CD14-positive monocyte (primary cell): Measurements from ENCODE around the gene ALPK3. TPM values are rescaled to one million over a fixed set of nuclear protein-coding genes. Genes with fewer than 3 reads are reported as not detected.

Experiments
- DNase-seq, 3 donors: peaks; one replicate each; pipeline ENCODE4 v3.0.0-alpha.2; 2011 to 2022
- H2AFZ ChIP-seq: 2 replicates; pipeline ENCODE4 v1.6.0; 2012; ENCODE audit warnings: mild to moderate bottlenecking, low read depth, low read length, inconsistent platforms; ENCODE audit not compliant: insufficient read depth, poor library complexity, severe bottlenecking
- H3K27ac ChIP-seq, 2 donors: 1 replicate in 1 of 2; 2 replicates in 1 of 2; pipeline ENCODE4 v1.5.1; 2012 to 2013; ENCODE audit warnings: low read length in 2 of 2, control low read depth in 1 of 2, inconsistent platforms in 1 of 2, low read depth in 1 of 2, mild to moderate bottlenecking in 1 of 2
- H3K27me3 ChIP-seq, 2 donors: one replicate each; pipeline versions ENCODE4 v1.6.0 to v1.6.1; 2011 to 2013; ENCODE audit warnings: low read length in 2 of 2; ENCODE audit not compliant: control insufficient read depth in 2 of 2, insufficient read depth in 2 of 2
- H3K36me3 ChIP-seq, 2 donors: replicated peaks in 1 of 2; 1 replicate in 1 of 2; 2 replicates in 1 of 2; pipeline versions ENCODE4 v1.5.1 to v1.6.1; 2012 to 2013; ENCODE audit warnings: low read length in 2 of 2, control low read depth in 1 of 2, inconsistent platforms in 1 of 2, mild to moderate bottlenecking in 1 of 2; ENCODE audit not compliant: insufficient read depth in 2 of 2, control insufficient read depth in 1 of 2
- H3K4me1 ChIP-seq, 2 donors: 1 replicate in 1 of 2; 2 replicates in 1 of 2; pipeline versions ENCODE4 v1.5.1 to v1.6.1; 2012 to 2013; ENCODE audit warnings: low read length in 2 of 2, control low read depth in 1 of 2, inconsistent platforms in 1 of 2, mild to moderate bottlenecking in 1 of 2, moderate library complexity in 1 of 2; ENCODE audit not compliant: insufficient read depth in 2 of 2, control insufficient read depth in 1 of 2
- H3K4me2 ChIP-seq: replicated peaks from 2 replicates; pipeline ENCODE3; 2012; ENCODE audit warnings: low read length, moderate library complexity, mild to moderate bottlenecking; ENCODE audit not compliant: poor library complexity, severe bottlenecking; ENCODE audit errors: extremely low read depth
- H3K4me3 ChIP-seq, 3 experiments: fragments of 200-600 bp in 1 of 3; sonication (generic) in 1 of 3; replicated peaks in 1 of 3; 1 replicate in 2 of 3; 2 replicates in 1 of 3; pipeline ENCODE4 v1.5.1; 2011 to 2013; ENCODE audit warnings: low read length in 3 of 3, mild to moderate bottlenecking in 3 of 3, control low read depth in 2 of 3, low read depth in 2 of 3, inconsistent platforms in 1 of 3, moderate library complexity in 1 of 3
- H3K79me2 ChIP-seq: 2 replicates; pipeline ENCODE4 v1.6.0; 2012; ENCODE audit warnings: mild to moderate bottlenecking, control low read depth, inconsistent platforms, low read length, moderate library complexity; ENCODE audit not compliant: insufficient read depth
- H3K9ac ChIP-seq: 2 replicates; pipeline ENCODE4 v1.6.0; 2017; ENCODE audit warnings: low read length, mild to moderate bottlenecking; ENCODE audit not compliant: insufficient read depth, poor library complexity, severe bottlenecking
- H3K9me3 ChIP-seq, 2 donors: replicated peaks in 1 of 2; 1 replicate in 1 of 2; 2 replicates in 1 of 2; pipeline versions ENCODE4 v1.5.1 to v1.6.1; 2012 to 2013; ENCODE audit warnings: low read length in 2 of 2, control low read depth in 1 of 2; ENCODE audit not compliant: control insufficient read depth in 1 of 2, insufficient read depth in 1 of 2
- H4K20me1 ChIP-seq: 2 replicates; pipeline ENCODE4 v1.6.0; 2012; ENCODE audit warnings: mild to moderate bottlenecking, low read length, control low read depth, moderate library complexity; ENCODE audit not compliant: insufficient read depth
- H3K27ac Mint-ChIP-seq, 7 donors: one replicate each; pipeline ENCODE4 v1.8.0; 2020; ENCODE audit warnings: mild to moderate bottlenecking in 7 of 7, mixed read lengths in 7 of 7, moderate library complexity in 6 of 7, inconsistent platforms in 2 of 7
- H3K27me3 Mint-ChIP-seq, 3 donors: one replicate each; pipeline ENCODE4 v1.8.0; 2021 to 2022; ENCODE audit warnings: low read depth in 3 of 3, mild to moderate bottlenecking in 3 of 3, mixed read lengths in 3 of 3, moderate library complexity in 3 of 3, inconsistent platforms in 1 of 3
- H3K36me3 Mint-ChIP-seq, 2 donors: one replicate each; pipeline ENCODE4 v1.8.0; 2020; ENCODE audit warnings: mixed read lengths in 2 of 2, inconsistent platforms in 1 of 2, mild to moderate bottlenecking in 1 of 2
- H3K4me1 Mint-ChIP-seq: one replicate; pipeline ENCODE4 v1.8.0; 2020; ENCODE audit warnings: mild to moderate bottlenecking, mixed read lengths
- H3K4me3 Mint-ChIP-seq, 2 donors: one replicate each; pipeline ENCODE4 v1.8.0; 2020; ENCODE audit warnings: mild to moderate bottlenecking in 2 of 2, mixed read lengths in 2 of 2, moderate library complexity in 1 of 2
- H3K9me3 Mint-ChIP-seq, 7 donors: one replicate each; pipeline ENCODE4 v1.8.0; 2020 to 2022; ENCODE audit warnings: mixed read lengths in 7 of 7, mild to moderate bottlenecking in 6 of 7, moderate library complexity in 6 of 7, inconsistent platforms in 2 of 7
- CTCF ChIP-seq: fragments of 200-600 bp; IDR thresholded peaks from one replicate; pipeline ENCODE4 v1.8.0; 2022; ENCODE audit warnings: antibody characterized with exemption, mild to moderate bottlenecking
- WGBS: methylation state at CpG from one replicate; pipeline ENCODE4 v1.1.5; 2013; ENCODE audit warnings: missing lambda C conversion rate; ENCODE audit not compliant: insufficient coverage; 5-methylcytosine and 5-hydroxymethylcytosine counted together
- intact Hi-C, 2 donors: fragments of 100-400 bp; cut with micrococcal nuclease; formaldehyde crosslinking; loops; one replicate each; pipeline versions ENCODE4 v1.15.0 to v1.15.1; 2023
- polyA plus RNA-seq, 3 donors: library from polyadenylated mRNA; depleted of rRNA in 1 of 3; unstranded in 2 of 3; stranded (reverse) in 1 of 3; fragments of 300-500 nt in 2 of 3; fragments of >200 nt in 1 of 3; fragmentation: Illumina TruSeq in 2 of 3; gene quantifications; 1 replicate in 2 of 3; 2 replicates in 1 of 3; pipeline ENCODE4 v1.2.3, GENCODE V29; 2012 to 2021

ALPK3 gene
- polyA plus RNA-seq, 3 donors, result 0.02 to 0.12 TPM; not detected in 1

- Histone ChIP-seq H3K9me3 (no peaks in the 10 kb centered on the region), H3K79me2 (no peaks in the 10 kb centered on the region), H3K36me3 (no peaks in the 10 kb centered on the region), H3K4me2 (no peak overlapping the region), H3K27me3 (no peaks in the 10 kb centered on the region), H3K9ac (no peak overlapping the region), H3K4me3 (no peak overlapping the region), H3K27ac (no peak overlapping the region), H2AFZ (no peak overlapping the region), H4K20me1 (no peaks in the 10 kb centered on the region), H3K4me1 (peaks cover 8 to 9% of the 10 kb centered on the region in 2 donors)
- H3K36me3 Mint-ChIP-seq, result no peaks in the 10 kb centered on the region
- H3K27me3 Mint-ChIP-seq, result peaks cover 0 to 3% (median 2%) of the 10 kb centered on the region in 3 donors
- intact Hi-C loops, result no loop called here
- H3K4me3 Mint-ChIP-seq, result no peak overlapping the region
- H3K9me3 Mint-ChIP-seq, result peaks cover 0 to 1% (median 0%) of the 10 kb centered on the region in 7 donors
- no peak for DNase-seq
- WGBS, result 79% methylated on average over 10 of the region's 12 CpGs
- H3K4me1 Mint-ChIP-seq, result peaks cover 13% of the 10 kb centered on the region
- TF ChIP-seq CTCF, result no peak
- no peak overlapping the region for H3K27ac Mint-ChIP-seq
These were observed 51.1 kb downstream of the ALPK3 start for GRCh38 chr15:84868037-84868880.

DNA sequence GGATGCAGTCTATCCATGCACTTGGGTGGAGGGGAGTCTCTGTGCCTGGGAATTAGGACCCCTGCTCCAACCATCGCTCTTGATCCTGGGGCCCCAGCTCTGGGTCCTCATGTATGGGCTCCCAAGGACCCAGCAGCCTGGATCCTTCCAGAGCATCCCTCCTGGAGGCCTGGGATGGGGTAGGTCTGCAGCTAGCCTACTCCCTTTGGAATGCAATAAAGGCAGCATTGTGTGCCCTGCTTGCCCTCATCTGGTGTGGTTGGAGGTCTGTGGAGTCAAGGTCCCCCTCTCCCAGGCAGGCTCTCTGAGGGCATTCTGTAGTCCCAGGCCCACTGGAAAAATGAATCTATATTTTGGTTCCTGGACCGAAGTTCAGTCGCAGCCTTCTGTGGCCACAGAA lies 52.4 kb downstream of the ALPK3 start:
- Histone ChIP-seq H3K4me3 (no peak overlapping the region), H2AFZ (no peak overlapping the region), H3K4me1 (peaks cover 8 to 9% of the 10 kb centered on the region in 2 donors), H3K27me3 (no peaks in the 10 kb centered on the region), H3K79me2 (no peaks in the 10 kb centered on the region), H3K36me3 (no peaks in the 10 kb centered on the region), H3K9ac (no peak overlapping the region), H4K20me1 (no peaks in the 10 kb centered on the region), H3K27ac (no peak overlapping the region), H3K4me2 (no peak overlapping the region), H3K9me3 (no peaks in the 10 kb centered on the region)
- peaks cover 13% of the 10 kb centered on the region for H3K4me1 Mint-ChIP-seq
- H3K4me3 Mint-ChIP-seq, result no peak overlapping the region
- intact Hi-C loops, result no loop called here
- no peak for DNase-seq
- no peak overlapping the region for H3K27ac Mint-ChIP-seq
- no peak for TF ChIP-seq CTCF
- 38% methylated on average over 2 of the region's 3 CpGs for WGBS
- H3K27me3 Mint-ChIP-seq, result peaks cover 1 to 3% (median 2%) of the 10 kb centered on the region in 3 donors
- peaks cover 0 to 1% (median 0%) of the 10 kb centered on the region in 7 donors for H3K9me3 Mint-ChIP-seq
- no peaks in the 10 kb centered on the region for H3K36me3 Mint-ChIP-seq
